ENCODE results near the gene PAPPA2. TPM values are rescaled to one million over a fixed set of nuclear protein-coding genes. Genes with fewer than 3 reads are reported as not detected.

Gene PAPPA2
- total and polyA plus RNA-seq, 12 donors = 0.06 to 1.3 (median 0.29) TPM

- intact Hi-C loops (cut with DNase I) = no loop called here
- H3K4me1 ChIP-seq = peaks cover 0 to 8% (median 0%) of the 10 kb centered on the region in 9 donors
- H3K27me3 ChIP-seq = no peaks in the 10 kb centered on the region
- DNase-seq (no peak), ATAC-seq (no peak)
- WGBS, 2 donors = 91 to 92% methylated on average over 1 of the region's 1 CpG
- no peaks in the 10 kb centered on the region for H3K36me3 ChIP-seq
- H3K27ac ChIP-seq = no peak overlapping the region
- peaks cover 0 to 5% (median 0%) of the 10 kb centered on the region in 11 donors for H3K9me3 ChIP-seq
- no peak overlapping the region for H3K4me3 ChIP-seq
- no peak for TF ChIP-seq CTCF (IDR thresholded peaks at IDR 0.05)
Measured at GRCh38 chr1:176720838-176721237, 257.9 kb downstream of the PAPPA2 start.

- DNase-seq (no peak), ATAC-seq (no peak)
- Histone ChIP-seq H3K4me3 (no peak overlapping the region), H3K27ac (no peak overlapping the region), H3K27me3 (no peaks in the 10 kb centered on the region), H3K36me3 (no peaks in the 10 kb centered on the region), H3K4me1 (no peaks in the 10 kb centered on the region), H3K9me3 (no peaks in the 10 kb centered on the region)
- WGBS, 2 donors = 84 to 92% methylated on average over 1 of the region's 1 CpG
- no peak for TF ChIP-seq CTCF (IDR thresholded peaks at IDR 0.05)
- intact Hi-C loops (cut with DNase I) = no loop called here
Measured at GRCh38 chr1:176733661-176734060, 270.7 kb downstream of the PAPPA2 start.

- no peak overlapping the region for H3K4me3 ChIP-seq
- no peak for DNase-seq
- H3K36me3 ChIP-seq = no peaks in the 10 kb centered on the region
- 49 to 88% methylated on average over 1 of the region's 1 CpG for WGBS, 2 donors
- H3K9me3 ChIP-seq = no peaks in the 10 kb centered on the region
- intact Hi-C loops (cut with DNase I) = no loop called here
- H3K27ac ChIP-seq = no peak overlapping the region
- ATAC-seq = no peak
- H3K4me1 ChIP-seq = no peaks in the 10 kb centered on the region
- no peaks in the 10 kb centered on the region for H3K27me3 ChIP-seq
- no peak for TF ChIP-seq CTCF (IDR thresholded peaks at IDR 0.05)
Measured at GRCh38 chr1:176735201-176735600, 272.2 kb downstream of the PAPPA2 start.

- intact Hi-C loops (cut with DNase I) = no loop called here
- no peak for DNase-seq
- no peaks in the 10 kb centered on the region for H3K36me3 ChIP-seq
- H3K9me3 ChIP-seq = no peaks in the 10 kb centered on the region
- no peak overlapping the region for H3K27ac ChIP-seq
- no peak for TF ChIP-seq CTCF (IDR thresholded peaks at IDR 0.05)
- no peak overlapping the region for H3K4me3 ChIP-seq
- no peaks in the 10 kb centered on the region for H3K4me1 ChIP-seq
- no peak for ATAC-seq
- H3K27me3 ChIP-seq = no peaks in the 10 kb centered on the region
Measured at GRCh38 chr1:176736015-176736414, 273.0 kb downstream of the PAPPA2 start.

- TF ChIP-seq CTCF (IDR thresholded peaks at IDR 0.05) = no peak
- H3K36me3 ChIP-seq = no peaks in the 10 kb centered on the region
- H3K9me3 ChIP-seq = no peaks in the 10 kb centered on the region
- peak in 1 of 8 donors; percentile 44 for ATAC-seq
- 49 to 51% methylated on average over 4 of the region's 4 CpGs for WGBS, 2 donors
- no peak overlapping the region for H3K27ac ChIP-seq
- no peaks in the 10 kb centered on the region for H3K27me3 ChIP-seq
- intact Hi-C loops (cut with DNase I) = no loop called here
- no peaks in the 10 kb centered on the region for H3K4me1 ChIP-seq
- DNase-seq = no peak
- H3K4me3 ChIP-seq = no peak overlapping the region
Measured at GRCh38 chr1:176741181-176741580, 278.2 kb downstream of the PAPPA2 start.
